TTC549 (cell line): Measurements from ENCODE around the gene PINK1.
"Not testable (repeated sequence)": the region's sequence is repeated elsewhere in the genome, so short reads cannot be mapped to it uniquely, and the experiment has no call there.

Experiments used
- FAIRE-seq: peaks from 2 replicates; lab custom pipeline; 2012; peaks lifted over from hg19 to GRCh38; lab: Jason Lieb, UNC

The PINK1 gene

DNA sequence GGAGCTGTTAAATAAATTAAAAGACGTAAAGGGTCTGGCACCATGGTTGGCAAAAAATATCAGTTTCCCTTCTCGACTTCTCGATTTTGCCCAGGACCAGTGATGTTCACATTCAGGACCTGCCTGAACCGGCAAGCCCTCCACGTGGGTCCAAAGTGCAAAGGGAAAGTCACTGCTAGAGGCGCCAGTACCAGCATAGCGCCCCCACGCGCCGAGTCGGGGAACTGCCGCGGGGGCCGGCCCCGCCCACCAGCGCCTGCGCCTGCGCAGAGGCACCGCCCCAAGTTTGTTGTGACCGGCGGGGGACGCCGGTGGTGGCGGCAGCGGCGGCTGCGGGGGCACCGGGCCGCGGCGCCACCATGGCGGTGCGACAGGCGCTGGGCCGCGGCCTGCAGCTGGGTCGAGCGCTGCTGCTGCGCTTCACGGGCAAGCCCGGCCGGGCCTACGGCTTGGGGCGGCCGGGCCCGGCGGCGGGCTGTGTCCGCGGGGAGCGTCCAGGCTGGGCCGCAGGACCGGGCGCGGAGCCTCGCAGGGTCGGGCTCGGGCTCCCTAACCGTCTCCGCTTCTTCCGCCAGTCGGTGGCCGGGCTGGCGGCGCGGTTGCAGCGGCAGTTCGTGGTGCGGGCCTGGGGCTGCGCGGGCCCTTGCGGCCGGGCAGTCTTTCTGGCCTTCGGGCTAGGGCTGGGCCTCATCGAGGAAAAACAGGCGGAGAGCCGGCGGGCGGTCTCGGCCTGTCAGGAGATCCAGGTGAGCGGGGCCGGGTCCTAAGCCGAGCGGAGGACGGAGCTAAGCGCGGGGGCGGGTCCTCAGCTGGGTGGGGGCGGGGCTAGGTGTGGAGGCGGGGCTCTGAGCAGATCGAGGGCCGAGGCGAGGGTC lies at the start of gene PINK1:
PINK1 (plus strand) TSS at position 269 of the 875 bp plus-strand sequence; CDS start at position 360, 91 bp downstream.
- FAIRE-seq = no peak

- FAIRE-seq = no peak
These were observed 48.4 kb upstream of the PINK1 start for GRCh38 chr1:20584890-20585289.

GRCh38 chr1:20586953-20587660 lies 46.2 kb upstream of the PINK1 start:
- no peak for FAIRE-seq

GRCh38 chr1:20587661-20588053 lies 45.6 kb upstream of the PINK1 start:
- no peak for FAIRE-seq

DNA sequence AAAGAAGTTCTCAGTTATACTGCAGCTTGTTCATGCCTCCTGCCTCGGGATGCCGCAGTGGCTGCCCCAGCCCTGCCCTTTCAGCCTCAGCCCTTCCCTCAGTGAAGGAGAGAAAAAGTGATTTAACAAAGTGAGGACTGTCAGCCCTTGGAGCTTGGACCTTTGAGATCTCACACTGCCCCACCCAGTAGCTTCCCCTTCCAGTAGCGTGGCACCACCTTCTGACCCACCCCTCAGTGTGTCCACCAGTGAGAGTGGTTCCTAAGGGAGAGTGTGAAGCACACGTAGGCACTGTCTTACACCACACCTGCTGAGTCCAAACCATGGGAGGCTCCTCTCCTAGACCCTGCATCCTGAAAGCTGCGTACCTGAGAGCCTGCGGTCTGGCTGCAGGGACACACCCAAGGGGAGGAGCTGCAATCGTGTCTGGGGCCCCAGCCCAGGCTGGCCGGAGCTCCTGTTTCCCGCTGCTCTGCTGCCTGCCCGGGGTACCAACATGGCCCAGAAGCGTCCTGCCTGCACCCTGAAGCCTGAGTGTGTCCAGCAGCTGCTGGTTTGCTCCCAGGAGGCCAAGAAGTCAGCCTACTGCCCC lies 44.5 kb upstream of the PINK1 start, which contains the start of gene CDA:
CDA (plus strand) TSS at position 464 of the 592 bp plus-strand sequence; CDS start at position 497, 33 bp downstream.
- FAIRE-seq = no peak

- FAIRE-seq = no peak
These were observed 43.7 kb upstream of the PINK1 start for GRCh38 chr1:20589331-20590278.

DNA sequence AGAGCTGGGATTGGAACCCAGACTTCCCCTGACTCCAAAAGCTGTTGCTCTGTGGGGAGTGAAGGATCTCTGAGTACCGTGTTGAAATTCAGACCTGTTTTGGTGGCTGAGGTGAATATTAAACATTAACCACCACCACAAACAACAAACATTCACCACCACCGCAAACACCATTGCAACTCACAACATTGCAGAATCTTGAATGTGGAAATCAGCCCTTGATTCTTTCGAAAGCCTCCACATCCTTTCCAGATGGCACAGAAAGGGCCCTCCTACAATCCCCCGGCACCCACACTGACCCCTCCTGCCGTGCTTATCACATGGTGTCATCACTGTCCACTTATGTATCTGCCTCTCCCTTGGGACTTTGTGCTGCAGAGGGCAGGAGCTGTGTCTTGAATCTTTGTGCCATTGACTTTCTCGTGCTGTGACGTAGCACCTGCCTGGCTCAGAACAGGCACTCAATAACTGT lies 42.9 kb upstream of the PINK1 start:
- FAIRE-seq = no peak

GRCh38 chr1:20593756-20594155 lies 39.5 kb upstream of the PINK1 start:
- no peak for FAIRE-seq

GRCh38 chr1:20594746-20595145 lies 38.5 kb upstream of the PINK1 start:
- no peak for FAIRE-seq

GRCh38 chr1:20596106-20596505 lies 37.2 kb upstream of the PINK1 start:
- FAIRE-seq = no peak

DNA sequence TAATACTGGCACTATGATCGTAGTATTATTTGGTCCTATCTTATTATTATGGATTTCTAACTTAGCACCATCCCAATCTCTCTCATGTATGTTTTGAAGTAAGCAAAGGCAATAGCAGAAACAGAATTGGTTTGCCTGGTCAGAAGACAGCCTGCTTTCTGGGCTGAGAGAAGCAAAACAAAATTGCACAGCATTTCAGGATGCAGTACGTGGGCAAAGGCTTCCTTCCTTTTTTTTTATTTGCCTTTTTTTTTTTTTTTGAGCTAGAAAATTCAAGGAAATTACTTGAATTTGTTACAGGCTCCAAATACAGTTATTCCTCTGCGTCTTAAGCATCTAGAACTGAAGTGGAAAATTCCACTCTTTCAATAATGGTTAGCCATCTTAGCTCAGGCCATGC lies 35.6 kb upstream of the PINK1 start:
- FAIRE-seq = no peak

DNA sequence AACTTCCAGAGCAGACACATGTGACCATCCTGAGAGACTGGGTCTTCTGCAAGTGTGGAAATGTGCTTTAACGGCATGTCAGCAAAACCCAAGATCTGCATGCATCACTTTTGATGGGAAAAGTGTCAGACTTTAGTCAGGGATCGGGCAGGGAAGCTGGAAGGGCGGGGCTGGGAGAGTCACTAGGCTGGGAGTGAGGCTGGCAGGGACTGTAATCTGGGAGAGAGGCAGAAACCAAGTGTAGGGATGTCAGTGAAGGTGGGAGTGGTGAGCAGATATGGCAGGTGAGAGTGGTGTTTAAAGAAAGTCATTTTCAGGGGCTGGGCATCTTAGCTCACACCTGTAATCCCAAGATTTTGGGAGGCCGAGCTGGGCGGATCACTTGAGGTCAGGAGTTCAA lies 33.1 kb upstream of the PINK1 start:
- no peak for FAIRE-seq

DNA sequence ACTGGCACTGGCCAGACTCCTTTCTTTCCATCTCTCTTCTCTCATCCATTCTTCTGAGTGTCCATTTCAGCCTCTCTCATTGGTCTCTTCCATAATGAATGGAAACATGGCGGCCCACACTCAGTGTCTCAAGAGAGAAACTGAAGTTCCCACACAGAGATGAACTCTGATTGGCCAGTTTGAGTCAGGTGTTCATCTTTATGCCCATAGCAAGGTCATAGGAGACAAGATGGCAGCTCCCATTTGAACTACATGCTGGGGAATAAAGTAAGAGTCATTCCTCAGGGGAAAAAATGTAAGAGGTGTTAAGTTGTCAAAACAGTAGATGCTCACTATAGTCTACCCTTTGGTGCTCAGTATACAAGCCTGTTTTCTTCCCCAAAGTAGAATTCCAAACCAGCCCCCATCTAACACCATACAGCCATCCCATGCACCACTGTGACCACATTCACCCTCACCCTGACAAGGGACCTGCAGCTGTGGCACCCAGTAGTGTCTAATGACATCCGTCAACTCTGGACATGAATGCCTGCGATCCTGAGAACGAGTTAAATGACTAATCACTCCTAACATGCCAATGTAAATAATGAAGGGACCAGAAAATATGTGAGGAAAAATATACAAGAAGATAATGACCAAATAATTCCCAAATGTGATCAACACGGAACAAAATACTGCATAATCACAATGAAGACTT lies 32.0 kb upstream of the PINK1 start:
- no peak for FAIRE-seq

DNA sequence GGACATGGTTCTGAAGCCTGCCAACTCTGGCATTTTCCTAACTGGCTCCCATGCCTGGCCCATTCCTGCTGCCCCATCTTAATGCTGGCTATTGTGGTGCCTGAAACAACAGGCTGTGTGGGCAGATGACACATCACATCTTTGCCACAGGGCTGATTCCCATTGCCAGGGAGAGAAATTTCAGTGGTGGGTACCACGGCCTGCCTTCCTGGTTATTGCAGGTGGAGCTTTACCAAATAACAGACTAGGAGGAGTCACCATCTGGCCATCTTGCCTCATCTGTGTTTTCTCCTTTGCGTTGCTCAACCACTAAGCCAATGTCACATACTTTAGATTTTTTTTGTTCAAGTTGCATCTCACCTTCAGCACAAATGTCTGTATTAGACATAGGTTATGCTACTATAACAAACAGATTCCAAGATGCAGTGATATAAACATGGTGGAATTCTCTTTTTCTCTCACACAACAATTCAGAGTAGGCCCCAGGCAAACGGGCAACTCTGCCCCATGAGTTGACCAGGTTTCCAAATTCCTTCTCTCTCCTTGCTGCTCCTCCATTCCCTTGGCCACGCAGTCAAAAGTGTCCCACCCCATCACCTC lies 30.3 kb upstream of the PINK1 start:
- no peak for FAIRE-seq

- FAIRE-seq = no peak
These were observed 29.5 kb upstream of the PINK1 start for GRCh38 chr1:20603504-20604464.

DNA sequence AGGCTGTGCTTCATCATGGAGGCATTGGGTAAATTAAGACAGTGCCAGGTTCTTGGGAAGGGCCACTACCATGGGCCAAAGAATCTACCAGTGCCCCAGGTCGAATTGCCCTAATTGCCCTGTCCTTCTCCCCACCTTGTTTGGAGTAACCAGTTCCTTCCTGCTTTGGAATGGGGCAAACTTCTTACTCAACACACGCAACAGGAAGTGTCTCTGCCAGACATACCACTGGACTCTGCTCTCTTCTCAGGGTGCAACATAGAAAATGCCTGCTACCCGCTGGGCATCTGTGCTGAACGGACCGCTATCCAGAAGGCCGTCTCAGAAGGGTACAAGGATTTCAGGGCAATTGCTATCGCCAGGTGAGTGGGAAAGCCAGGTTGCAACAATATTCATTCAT lies 28.6 kb upstream of the PINK1 start:
- FAIRE-seq = no peak

DNA sequence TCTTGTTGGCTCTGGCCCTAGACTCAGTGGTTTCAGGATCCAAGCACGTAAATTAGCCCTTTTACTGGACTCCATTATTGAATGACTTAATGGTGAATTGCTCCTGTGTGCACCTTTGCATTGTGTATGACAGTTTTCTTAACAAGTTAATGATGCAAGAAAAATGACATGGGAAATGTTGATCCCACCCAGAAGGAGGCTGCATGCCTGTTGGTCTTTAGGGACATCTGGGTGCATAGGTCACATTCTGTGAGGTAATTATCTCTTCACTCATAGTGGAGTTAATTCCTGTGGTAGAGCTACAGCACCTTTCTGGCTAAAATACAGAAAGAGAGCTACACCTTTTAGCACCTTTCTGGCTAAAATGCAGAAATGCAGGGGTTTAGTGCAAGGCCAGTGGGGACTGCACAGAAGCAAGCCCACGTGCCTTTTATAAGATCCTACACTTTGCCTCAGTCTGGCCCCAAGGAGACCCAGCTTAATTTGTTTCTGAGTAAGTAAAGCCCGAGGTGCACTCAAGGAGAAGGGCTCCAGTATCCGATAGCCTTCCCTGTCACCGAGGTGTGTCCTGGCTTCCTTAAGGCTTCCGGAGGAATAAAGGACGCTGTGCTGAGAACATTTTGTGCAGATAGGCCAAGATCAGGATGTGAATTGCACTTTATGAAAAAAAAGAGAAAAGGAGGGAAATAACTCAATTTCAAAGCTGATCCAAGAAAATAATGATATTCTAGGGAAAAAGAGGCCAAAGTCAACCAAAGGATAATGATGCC lies 26.3 kb upstream of the PINK1 start:
- FAIRE-seq = not testable (repeated sequence)

- no peak for FAIRE-seq
These were observed 23.7 kb upstream of the PINK1 start for GRCh38 chr1:20609541-20609940.

- no peak for FAIRE-seq
These were observed 22.3 kb upstream of the PINK1 start for GRCh38 chr1:20610970-20611369.
